Right kidney (tissue), 1 donor: ENCODE data around the gene CMTM8.
"Not testable (repeated sequence)": the region's sequence is repeated elsewhere in the genome, so short reads cannot be mapped to it uniquely, and the experiment has no call there.

Experiments used
- DNase-seq: peaks from one replicate; pipeline ENCODE4 v3.0.0-alpha.2; 2016

CMTM8 gene

GRCh38 chr3:32379831-32380500 is 141.5 kb downstream of the CMTM8 start:
- DNase-seq = no peak

GRCh38 chr3:32381922-32382321 is 143.4 kb downstream of the CMTM8 start:
- DNase-seq = no peak

DNA sequence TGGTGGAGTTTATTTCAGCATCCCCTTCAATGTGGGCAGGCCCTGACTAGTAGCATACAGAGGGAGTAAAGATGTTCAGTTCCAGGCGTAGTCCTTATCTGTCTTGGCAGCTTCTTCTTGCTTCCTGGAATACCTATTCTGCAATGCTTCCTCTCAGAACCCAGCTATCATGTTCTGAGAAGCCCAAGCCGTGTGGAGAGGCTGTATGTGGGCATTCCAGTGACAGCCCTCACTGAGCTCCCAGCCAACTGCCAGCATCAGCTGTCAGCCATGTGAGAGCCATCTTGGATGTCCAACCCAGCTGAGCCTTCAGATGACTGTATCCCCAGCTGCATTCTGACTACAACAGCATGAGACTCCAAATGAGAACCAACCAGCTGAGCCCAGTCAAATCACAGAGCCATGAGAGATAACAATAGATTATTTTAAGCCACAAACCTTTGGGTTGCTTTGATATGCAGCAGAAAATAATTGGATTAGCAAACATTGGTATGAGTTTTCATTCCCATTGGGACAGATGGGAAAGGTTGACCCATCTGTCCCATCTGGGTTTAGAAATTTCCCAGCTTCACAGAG is 144.7 kb downstream of the CMTM8 start:
- no peak for DNase-seq

DNA sequence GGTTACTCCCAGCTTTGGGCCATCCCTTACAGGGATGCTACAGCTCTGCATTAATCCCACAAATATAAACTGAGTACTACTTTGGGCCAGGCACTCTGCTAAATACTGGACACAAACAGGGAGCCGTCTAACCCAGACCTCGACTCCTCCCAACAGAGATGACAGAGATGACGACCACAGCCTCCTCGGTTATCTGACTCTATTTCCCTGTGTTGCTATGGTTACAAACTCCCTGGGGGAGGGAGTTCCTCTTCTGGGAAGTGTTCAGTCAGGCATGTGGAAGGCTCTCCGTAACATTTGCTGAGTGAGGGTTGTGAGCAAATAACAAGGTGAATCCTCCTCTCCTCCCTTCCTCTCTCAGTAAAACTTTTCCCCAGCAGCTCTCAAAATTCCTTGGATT is 146.5 kb downstream of the CMTM8 start:
- DNase-seq = no peak

GRCh38 chr3:32387512-32387911 is 149.0 kb downstream of the CMTM8 start:
- no peak for DNase-seq

GRCh38 chr3:32389577-32389976 is 151.1 kb downstream of the CMTM8 start:
- DNase-seq = not testable (repeated sequence)

DNA sequence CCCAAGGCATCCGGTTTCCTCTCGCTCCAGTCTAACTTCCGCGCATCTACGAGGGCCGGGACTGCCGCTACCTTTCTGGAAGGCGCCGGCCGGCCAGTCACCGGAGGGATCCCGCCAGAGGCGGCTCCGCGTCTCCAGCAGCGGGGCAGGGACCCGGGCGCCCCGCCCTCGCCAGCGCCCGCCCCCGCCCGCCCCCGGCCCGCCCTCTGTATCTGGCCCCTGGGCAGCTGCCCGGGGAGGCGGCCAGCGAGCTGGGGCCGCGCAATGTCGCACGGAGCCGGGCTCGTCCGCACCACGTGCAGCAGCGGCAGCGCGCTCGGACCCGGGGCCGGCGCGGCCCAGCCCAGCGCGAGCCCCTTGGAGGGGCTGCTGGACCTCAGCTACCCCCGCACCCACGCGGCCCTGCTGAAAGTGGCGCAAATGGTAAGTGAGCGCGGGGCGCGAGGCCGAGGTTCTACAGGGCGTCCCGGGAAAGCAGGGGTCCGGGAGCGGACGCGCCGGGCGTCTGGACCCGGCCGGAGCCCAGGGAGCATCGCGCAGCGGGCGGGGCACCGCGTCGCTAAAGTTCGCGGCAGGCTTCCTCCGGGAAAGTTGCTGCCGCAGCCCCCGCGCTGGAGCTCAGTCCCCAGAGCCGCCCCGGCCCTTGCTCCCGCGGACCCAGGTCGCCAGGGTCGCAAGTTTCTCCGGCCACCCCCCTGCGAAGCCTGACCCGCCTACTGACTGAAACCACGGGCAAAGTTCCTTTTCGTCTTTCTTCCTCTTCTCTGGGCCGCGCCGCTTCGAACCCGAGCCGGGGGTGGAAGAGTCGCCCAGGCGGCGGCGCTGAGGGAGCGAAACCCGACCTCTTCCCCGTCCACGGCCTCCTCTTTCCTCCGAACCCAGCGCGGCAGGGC is 153.4 kb downstream of the CMTM8 start, which contains the start of gene CMTM7:
CMTM7 (plus strand) TSS at position 211 of the 893 bp plus-strand sequence; CDS start at position 265, 54 bp downstream.
- peak; percentile 90 for DNase-seq

- DNase-seq = no peak
Observed at GRCh38 chr3:32392536-32393302, 154.2 kb downstream of the CMTM8 start.

DNA sequence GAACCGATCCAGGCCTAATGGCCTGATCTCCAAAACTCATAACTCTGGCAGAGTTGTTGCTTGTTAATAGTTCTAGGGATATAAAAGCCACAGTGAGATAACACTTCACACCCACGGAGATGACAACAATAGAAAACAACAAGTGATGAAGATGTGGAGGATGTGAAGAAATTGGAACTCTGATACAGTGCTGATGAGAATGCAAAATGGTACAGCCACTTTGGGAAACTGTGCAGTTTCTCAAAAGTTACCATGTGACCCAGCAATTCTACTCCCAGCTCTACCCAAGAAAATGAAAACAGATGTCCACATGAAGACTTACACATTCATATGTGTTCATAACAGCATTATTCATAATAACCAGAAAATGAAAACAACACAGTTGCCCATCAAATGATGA is 157.0 kb downstream of the CMTM8 start:
- DNase-seq = no peak

DNA sequence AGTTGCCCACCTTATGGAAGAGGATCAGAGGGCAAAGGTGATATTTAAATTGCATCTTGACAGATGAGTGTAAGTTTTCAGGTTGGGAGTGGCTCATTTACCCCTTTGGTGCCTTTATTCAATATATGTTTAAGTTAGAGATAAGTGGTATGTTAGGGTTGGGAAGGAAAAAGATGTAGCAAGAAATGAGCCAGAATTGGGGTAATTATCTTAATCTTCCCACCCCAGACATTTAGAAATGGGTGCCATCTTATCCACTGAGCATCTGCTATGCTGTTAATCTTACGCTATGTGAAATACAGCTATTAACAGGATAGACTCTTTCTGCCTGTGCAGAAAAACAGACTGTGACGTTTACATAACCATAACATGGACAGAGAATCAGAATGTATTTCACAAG is 159.5 kb downstream of the CMTM8 start:
- no peak for DNase-seq

- no peak for DNase-seq
Observed at GRCh38 chr3:32398531-32398930, 160.1 kb downstream of the CMTM8 start.

- no peak for DNase-seq
Observed at GRCh38 chr3:32399030-32399620, 160.6 kb downstream of the CMTM8 start.

GRCh38 chr3:32401126-32401525 is 162.6 kb downstream of the CMTM8 start:
- DNase-seq = no peak

DNA sequence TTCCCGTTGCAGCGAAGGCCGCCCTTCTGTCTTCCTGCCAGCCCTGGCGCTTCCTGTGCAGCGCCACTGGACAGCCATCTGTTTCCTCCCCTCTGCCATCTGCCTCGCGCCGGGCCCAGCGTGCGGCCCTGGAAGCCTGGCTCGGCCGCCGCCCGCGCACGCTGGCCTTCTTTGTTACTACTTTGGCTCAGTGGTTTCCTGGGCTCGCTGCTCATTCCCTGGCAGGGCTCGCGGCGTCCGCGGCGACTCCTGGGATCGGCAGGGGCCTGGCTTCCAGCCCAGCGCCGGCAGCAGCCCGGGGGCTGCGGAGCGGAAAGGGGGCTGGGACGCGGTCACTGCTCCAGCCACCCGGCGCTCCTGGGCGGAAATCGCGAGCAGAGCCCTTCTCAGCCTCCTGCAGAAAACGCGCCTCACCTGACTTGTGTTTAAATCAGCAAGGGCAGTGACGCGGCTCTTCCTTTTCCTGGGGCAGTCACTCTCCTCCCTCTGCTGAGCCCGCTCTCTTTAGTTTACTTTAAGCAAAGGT is 163.1 kb downstream of the CMTM8 start:
- peak; percentile 96 for DNase-seq

DNA sequence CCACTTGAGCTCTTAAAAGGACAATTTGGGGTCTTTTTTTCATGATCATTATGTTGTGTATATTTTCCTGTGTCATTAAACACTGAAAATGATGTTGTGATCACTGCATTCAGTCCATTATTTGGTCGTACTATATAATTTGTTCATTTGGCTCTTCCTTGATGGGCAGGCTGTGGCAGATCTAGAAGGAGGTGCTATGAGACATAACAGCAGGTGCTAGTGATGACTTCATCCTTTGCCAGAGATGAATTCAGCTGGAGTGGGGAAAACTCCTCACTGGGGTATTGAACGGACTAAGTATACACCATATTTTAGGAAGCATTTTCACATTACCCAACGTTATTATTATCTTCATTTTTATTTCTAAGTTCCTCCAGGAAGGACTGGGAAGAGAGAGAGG is 165.2 kb downstream of the CMTM8 start:
- DNase-seq = no peak

DNA sequence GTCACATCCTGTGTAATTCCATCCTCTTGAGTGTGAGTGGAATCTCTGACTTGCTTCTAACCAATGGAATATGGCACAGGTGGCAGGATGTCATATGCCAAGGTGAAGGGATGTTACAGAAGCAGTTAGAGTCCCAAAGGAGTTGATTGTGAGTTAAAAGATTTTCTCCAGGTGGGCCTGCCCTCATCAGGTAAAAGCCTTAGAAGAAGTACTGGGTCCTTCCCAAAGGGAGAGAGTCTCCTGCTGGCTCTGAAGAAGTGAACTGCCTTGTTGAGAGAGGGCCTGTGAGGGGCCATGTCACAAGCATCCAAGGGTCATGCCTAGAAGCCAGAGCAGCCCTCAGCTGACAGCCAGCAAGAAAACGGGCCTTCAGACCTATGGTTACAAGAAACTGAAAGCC is 166.2 kb downstream of the CMTM8 start:
- DNase-seq = no peak

DNA sequence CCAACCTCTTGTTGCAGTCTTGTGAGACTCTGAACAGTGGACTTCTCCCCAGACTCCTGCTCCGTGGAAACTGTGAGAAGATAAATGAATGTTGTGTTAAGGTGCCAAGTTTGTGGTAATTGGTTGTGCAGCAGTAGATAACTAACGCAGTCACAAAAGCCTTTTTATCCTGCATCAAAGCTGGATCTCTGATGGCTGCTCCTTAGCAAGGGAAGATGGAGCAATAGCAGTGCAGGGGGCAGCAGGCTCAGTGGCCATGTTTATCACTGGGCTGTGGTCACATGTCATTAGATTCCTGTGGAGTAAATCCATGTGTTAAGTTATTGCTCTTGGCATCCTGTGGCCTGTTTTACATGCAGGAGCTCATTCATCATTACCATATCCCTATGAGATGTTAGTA is 166.7 kb downstream of the CMTM8 start:
- DNase-seq = no peak

DNA sequence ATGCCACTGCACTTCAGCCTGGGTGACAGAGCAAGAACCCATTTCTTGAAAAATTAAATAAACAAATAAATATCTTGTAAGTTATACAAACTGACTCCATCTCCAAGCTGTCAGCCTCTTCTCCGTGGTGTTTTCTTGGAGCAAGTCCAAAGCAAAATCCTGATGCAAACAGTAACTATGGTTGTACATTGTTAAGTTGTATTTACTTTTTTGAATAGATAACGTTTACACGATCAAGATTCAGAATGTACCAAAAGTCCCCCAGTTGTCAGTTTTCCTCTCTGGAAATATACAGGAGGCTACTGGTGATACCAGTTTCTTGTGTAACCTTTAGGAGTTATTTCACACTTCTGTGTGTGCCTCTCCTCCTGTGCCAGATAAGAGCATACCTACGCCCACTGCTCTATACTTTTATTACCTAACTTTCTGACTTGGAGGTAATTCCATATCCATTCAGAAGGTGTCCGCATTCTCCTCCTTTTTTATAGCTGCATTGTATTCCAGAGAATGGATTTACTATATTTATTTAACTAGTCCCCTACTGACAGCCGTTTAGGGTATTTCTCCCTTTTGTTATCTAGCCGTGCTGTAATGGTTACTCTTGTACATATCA is 167.3 kb downstream of the CMTM8 start:
- no peak for DNase-seq

DNA sequence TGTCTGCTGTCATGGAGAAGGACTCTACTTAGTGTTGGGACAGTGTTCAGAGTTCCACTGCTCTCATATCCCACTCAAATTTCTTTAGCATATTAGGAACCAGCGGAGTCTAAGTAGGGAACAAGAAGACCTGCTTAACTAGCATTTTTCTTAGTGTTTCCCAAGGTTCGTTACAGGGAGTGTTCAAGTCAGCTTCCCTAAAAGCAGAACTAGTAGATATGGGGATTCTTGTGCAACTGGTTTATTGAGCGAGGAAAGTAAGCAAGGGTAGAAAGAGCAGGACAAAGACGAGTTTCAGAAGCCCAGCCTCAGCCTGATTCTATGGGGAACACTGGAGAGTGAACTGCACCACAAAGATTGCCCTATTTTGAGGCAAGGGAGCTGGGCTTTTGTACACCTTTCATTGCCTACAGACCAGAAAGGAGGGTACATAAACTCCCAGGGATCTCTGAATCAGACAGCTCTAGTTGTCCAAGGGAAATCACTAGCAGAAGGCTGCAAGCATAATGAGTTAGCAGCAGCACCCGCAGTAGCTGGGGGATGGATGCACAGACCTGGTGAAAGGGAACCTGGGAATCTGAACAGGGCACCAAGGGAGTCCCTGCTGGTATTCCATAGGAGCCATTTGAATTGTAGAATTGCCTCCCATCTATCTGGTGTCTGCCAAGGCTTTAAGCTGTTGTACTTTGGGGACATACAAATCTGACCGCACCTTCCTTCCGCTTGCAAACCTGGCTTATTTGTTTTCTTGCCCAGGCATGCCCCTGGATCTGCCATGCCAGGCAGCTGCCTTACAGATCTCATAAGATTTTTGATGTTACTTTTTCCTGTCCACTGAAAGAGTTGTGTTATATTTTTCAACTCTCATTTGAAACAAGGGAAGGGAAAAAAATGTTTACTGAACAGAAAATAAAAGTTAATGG is 168.3 kb downstream of the CMTM8 start:
- no peak for DNase-seq
